GM21717 (cell line): ENCODE measurements around the gene NIPAL3.

Experiments used
- ATAC-seq: cut with Tn5 transposase; IDR thresholded peaks from one replicate; pipeline ENCODE4 v1.9.1; 2021; ENCODE audit warnings: mild to moderate bottlenecking, moderate library complexity; ENCODE audit not compliant: unreplicated experiment

NIPAL3 gene

DNA sequence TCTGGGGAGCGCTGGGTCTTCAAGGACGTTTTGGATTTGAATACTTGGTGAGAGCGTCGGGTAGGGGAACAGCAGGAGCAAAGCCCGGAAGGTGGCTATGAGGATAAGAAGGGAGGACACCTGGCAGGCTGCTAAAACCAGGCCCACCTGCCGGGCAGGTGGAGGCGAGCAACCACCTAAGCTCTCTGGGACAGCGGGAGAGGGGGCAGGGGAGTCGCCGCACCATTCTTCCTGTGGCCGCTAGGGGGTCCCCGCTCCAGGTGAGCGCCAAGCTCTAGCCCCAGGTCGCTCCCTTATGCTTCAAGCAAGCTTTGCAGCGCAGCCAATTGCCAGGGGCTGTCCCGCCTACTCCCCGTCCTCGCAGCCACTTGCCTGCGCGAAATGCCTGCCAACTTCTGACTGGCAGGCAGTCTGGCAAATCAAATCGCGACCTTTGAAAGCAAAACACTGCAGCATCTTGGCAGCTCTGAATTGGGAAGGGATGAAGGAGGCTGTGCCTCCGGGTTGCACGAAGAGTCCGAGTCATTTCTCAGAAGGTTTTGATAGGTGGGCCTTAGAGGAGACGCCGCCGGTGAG lies at the start of gene NIPAL3:
TSS of gene NIPAL3 (plus strand) at position 469 of the 576 bp plus-strand sequence. CDS start 3,746 bp downstream, outside the sequence.
- ATAC-seq: peak; percentile 94

DNA sequence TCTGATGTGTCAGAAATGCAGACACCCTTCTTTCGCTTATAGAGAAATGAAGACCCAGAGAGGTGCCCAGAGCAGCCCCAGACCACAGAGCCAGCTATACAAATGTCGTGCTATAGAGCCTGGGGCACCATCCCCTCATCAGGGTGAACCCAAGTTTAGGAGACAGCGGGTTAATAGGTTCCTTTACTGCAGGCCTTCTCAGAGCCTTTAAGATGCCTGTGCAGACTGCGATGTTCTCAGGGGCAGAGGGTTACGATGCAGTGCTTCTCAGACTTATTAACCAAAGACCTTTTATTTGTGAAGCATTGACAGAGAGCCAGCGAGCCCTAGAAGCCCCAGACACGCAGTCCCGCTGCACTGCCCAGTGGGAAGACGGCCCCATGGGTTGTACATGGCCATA lies 48.9 kb upstream of the NIPAL3 start:
- ATAC-seq: no peak

DNA sequence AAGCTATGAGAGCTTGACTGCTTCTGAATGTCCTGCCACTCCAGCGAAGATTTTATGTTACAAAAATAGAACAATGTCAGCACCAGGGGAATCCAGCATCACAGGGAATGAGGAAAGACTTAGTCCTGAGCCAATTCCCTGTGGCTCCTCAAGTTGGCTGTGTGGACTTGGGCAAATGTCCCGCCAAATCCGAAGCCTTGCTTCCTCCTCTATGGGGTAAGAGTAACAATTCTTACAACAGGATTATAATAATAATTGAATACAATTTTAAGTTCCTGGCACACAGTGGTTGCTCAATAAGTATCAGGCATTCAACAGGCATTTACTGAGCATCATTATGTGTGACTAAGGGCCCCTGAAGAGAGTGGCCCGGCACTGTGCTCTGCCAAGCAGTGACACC lies 46.4 kb upstream of the NIPAL3 start:
- ATAC-seq: no peak

DNA sequence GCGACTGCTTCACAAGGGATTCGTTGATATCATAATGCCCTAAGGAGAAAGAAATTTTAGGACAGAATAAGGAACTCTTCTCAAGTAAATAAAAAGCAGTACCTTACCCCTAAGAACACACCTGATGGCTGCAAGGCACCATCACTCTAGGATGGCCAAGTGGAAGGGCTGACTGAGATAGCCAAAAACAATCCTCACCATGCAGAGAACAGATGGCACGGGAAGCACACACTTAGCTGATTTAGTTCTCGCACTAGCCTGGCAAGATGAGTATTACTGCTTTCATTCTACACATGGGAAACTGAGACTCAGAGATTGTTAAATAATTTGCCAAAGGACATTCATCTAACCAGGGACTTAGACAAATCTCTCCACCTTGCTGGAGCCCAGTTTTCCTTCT lies 45.8 kb upstream of the NIPAL3 start:
- no peak for ATAC-seq

DNA sequence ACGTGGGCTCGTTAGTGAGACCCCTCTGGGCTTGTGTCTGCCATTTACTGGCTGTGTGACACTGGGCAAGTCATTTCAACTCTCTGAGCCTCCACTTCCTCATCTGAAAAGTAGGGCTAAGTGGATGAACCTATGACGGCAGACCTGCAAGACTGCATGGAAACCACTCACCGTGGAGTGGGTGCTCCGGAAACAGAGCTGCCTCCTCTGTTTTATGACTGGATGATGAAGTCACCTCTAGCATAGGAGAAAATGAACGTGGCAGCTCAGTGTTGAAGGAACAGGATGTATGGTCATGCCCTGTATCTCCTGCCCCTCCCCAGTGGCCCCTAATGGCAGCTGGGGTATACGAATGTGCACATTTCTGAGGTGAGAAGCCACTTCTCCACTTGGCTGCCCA lies 42.6 kb upstream of the NIPAL3 start:
- no peak for ATAC-seq

DNA sequence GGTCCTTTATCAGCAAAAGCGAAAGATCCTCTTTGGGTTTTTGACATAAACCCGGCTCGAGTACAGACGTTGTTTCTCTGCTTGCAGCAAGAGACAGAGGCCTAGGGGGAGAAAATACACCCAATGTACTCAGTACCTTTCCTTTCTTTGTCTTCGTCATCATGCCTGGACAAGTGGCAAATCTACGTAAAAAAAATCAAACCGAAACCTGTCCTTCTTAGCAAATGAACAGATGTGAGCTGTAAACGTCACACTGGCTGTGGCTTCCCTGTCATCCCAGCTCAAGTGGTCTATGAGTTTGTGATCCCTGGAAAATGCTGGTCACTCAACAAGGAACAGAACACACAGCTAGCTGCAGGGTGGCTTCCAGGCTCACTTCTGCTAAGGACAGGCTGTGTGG lies 41.9 kb upstream of the NIPAL3 start:
- no peak for ATAC-seq

DNA sequence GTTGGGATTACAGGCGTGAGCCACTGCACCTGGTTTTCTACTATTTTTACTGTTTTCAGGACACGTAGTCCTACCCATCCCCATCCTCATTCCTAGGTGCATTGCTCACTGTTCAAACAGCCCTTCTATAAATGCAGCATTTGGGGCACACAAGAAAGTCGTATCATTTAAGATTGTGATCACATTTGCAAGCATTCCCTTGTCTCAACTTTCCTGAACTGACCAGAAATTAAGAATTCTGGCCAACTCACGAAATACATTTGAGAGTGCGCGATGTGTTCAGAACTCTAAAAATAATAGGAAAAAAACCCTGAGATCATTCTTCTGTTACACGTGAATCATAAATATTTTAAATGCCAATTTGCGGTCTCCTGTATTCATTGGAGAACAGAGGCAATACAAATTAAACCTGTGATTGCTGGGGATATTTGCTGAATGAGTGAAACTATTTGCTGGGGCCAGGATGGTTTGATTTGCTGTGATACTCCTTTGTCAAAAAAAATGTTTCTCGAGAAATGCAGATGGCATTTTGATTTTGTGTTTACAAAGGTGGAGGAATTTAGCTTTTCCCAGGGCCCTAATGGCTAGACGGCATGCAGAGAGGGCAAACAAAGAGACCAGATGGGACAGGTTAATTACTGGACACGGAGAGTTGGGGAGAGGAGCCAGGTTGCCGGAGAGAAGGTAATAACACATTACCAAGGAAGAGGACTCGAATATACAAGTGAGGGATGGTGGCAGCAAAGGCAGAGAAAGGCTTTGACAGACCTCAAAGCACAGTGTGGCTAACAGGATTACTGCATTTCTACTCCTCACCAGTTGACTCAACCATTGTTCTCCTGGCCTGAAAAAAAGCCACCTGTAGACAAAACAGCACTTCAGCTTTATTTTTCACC lies 40.5 kb upstream of the NIPAL3 start:
- ATAC-seq: no peak

DNA sequence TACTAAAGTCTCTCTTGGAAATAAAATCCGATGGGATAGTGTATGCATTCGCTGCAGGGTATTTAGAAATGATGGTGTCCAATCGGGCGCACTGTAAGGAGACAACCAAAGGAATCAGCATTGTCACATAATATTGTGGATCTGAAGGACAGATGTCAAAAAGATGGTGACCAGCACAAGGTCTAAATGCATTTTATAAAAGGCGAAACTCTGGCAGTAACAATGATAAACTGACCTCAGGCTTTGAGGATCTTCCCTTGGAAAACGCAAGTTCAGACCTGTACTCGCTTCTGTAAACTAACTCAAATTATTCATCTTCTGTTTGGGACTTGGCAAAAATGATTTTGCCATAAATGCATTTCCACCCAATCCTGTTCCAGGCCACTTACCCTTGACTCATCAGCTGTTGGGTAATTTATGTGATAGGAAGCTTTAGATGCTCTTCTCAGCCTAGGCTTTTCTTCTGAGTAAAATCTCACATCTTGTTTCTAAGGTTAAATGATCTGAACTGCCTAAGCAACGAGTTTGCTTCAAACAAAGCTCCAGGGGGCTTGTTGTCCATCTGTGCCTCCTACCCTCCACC lies 35.8 kb upstream of the NIPAL3 start:
- no peak for ATAC-seq

DNA sequence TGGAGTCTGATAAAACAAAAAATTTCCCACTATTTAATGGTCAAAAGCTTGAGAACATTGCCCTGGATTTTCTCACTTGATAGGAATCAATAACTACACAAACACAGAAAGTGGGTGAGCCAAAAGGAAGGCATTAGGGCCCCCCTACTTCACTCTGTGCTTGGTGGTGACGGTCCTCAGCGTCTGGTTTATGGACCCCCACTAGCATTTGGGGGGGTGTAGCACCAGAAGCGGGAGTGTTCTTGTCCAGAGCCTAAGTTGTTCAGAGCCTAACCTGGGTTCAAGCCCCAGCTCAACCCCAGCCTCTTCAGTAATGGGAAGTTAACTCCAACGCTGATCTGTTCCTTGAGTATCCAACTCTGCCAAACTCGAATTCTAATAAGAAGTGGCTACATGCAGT lies 35.1 kb upstream of the NIPAL3 start:
- no peak for ATAC-seq

DNA sequence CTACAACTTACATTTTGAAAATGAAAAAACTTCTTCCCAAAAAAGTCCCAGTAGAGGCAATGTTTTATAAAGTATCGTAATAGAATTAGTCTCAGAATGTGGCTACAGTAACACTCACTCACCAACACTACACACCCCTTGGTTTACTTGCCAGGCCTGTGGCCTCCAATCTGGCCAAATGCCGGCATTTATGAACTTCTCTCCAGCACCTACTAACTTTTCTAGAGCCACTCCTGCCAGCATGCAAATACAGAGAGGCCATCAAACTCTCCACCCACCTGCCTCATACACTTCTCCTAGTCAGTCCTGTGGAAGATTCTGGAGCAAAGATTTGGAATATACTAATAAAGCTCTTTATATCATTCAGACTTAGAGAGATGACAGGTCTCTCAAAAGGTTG lies 34.3 kb upstream of the NIPAL3 start:
- no peak for ATAC-seq

DNA sequence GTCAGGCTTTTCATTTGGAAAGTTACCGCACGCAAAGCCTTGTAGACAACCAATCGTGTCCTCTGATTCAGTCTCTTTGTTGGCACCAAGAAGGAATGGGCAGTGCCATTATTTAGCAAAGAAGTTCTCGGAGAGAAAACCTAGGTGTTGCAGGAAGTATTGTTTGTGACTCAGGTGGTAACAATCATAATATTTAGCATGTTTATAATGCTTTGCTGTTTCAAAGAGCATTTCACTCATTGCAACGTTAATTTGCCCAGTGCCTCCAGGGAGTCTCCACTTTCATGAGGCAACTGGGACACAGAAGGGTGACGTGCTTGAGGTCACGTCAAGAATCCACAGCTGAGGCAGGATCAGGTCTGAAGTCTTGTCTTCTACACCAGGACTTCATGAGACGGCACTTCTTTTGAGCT lies 33.4 kb upstream of the NIPAL3 start:
- ATAC-seq: no peak

DNA sequence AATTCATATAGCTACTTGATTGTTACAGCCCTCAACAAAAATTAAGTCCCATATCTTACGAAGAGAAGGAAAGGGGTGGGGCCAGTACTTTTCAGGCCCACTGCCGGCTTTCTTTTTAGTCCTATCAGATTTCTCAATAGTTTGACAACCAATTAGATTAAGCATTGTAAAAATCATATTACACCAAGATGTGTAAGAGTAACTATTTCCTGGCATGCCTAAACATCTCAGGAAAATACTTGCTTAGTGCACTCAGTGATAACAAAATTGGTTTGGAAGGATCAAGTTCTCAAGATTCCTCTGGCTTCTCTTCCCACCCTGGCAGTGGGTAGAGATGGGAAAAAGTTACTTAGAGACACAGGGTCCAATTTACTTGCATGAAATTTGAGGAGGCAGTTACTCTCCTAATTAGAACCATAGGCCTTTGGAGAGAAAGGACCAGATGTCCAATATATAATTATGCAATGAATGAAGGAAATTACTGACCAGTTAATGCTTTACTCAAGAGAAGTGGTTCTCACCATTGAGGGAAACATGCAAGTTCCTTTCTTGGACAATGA lies 32.1 kb upstream of the NIPAL3 start:
- ATAC-seq: no peak

DNA sequence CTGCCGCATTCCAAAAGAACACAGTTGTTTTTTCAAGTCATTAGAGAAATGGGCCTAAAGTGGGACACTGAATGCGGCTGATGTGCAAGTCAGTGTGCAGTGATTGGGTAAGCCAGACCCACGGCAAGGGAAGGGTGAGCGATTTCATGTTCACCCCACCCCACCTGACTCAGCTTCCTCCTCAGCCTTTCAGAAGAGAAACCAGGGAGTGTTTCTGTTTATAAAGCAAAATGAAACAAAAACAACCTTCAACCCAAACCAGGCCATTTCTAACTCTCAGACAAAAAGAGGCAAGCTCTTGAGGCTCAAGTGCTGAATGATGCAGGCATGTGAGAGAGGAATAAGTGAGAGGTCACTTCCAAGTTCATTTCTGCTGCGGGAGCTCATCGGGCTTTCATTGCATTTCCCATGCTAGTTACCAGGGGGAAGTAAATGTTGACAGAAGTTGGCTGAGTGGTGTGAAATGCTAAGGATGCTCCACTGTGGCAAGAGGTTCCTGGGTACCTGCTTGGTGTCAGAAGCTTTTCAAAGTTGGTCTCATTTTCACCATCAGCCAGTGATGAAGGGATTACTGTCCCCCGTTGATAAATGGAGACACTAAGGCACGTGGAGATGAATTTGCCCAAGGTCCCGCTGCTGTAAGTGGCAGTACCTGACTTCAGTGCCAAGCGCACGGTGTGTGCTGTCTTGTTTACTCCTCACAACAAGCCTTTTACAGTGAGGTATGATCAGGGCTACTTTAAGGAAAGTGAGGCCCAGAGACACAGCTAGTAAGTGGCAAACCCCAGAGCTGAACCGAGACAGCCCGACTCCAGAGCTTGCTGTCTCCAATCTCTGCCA lies 31.1 kb upstream of the NIPAL3 start:
- no peak for ATAC-seq

DNA sequence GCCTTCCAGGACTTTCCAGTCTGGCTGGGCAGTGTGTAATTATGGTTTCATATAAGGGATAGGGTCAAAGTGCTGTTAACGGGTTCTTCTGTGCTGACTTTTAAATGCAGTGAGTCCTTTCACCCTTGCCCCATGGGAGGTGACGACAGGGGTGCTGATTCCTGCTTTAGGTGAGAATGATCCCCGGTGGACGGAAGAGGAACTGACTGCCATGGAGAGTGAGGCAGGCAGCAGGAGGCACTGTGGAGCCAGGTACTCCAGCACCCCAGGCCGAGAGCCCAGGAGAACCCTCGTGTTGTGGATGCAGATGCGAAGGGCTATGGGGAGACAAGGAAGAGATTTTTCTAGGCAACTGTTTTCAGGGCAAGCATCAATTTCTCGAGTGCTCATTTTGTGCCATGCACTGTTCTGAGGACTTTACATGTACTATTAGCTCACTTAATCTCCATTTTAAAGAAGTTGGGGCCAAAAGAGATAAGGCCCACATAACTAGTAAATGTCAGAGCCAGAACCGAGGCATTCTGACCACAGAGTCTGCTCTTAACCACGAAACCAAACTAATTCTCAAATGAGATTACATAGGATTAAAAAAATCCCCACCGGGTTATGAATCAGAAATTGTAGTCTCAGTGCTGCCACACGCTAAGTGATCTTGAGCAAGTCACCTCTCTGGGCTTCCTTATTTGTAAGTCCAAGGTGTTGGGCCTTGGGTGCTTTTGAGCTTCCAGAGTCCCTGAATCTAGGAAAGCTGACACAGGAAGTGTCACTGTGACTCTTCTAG lies 30.3 kb upstream of the NIPAL3 start:
- ATAC-seq: no peak

DNA sequence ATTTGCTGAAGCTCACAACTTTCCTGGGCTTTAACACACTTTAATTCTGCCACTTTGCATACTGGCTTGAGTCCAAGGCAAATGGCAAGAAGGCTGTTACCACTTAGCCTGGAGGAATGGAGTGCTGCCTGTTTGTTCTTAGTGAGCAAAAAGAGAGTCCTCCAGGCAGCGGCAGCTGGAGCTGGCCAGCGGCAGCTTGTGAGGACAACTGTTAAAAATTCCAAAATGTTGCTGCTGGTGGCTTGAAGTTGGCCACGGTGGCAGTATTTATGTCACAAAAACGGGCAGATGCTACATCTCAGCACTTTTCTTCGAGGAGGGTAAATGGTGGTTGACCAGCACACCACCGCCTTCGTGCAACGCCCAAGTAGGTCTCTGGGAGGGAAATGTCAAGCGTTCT lies 29.4 kb upstream of the NIPAL3 start:
- no peak for ATAC-seq

DNA sequence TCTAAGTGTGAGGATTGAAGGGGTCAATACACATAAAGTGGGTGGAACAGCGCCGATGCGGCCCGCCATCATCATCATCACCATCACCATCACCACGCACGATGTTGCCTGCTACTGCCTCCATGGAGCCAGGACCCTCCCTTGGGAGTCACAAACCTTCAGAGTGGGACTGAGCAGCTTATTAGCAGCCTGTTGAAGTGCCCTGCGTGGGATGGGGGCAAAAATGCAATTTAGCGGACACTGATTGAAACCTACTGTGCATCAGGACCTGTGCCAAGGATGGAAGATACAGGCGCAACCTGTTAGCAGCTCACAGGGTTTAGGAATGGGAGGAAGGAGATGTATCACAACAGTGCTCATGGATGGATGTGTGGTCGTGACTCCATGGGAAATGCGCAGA lies 28.7 kb upstream of the NIPAL3 start:
- no peak for ATAC-seq

DNA sequence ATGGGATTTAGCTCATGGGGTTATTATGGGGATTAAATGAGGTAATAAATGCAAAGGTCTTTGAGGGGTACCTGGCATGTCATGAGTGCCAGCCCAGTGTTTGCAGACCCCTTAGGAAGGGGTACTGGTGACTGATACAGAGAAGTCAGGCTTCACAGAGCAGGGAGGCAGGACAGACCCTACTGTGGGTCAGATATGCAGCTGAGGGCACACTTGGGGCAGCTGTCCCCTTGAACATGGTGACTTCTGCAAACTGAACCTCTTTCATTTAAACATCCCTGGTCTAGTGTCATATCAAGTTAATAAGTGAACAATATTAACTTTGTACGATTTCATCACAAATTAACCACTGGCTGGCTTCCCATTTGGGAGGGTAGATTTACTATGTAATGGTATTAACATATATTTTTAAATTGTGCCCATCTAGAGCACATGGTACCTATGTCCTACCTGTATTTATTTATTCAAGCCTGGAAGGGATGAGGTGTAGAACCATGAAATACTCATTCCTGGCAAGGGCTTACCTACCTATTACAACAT lies 27.9 kb upstream of the NIPAL3 start:
- no peak for ATAC-seq

DNA sequence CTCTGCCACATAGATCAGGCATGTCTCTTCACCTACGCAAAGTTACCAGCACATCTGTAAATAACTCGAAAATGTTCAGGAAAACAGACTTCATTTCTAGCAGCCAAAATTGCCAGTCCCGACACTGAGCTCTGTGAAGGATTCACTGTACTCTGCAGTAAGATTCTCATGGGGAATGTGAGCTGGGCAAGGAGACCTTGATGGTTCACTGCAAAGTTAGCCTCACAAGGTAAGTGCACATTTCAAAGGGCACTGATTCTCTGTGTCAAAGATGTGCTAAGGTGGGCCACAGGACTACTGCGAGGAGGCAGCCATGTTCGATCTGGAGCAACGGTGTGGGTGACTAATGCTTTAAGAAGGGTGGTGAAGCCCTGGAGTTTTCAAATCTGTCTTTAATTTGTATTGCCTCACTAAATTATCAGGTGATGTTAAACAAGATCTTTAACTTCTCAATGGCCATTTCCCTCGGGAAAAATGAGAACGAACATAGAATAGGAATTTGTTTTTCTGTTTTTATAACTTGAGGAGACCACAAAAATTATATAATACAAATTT lies 27.2 kb upstream of the NIPAL3 start:
- ATAC-seq: no peak

DNA sequence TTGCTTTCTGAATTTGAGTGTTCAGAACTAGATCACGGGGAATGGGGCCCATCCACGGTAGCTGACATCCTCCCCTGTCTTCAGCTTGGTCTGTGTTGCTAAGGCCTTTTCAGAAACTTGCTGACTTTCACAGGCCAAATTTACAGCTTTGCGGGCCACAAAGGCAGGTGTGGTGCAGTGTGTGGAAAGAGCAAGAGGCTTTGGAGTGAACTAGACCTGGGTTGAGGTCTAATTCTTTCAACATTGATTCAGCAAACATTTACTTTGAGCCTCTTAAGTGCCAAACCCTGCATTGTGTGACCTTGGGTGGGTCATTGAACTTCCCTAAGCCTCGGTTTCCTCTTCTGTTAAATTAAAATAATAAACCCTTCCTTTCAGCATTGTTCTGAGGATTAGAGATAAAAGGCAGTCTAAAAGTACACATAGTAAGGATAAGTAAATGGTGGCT lies 26.3 kb upstream of the NIPAL3 start:
- ATAC-seq: no peak
